Measurements from ENCODE around the gene MAML2. TPM values are rescaled to one million over a fixed set of nuclear protein-coding genes. Genes with fewer than 3 reads are reported as not detected.

MAML2 gene
- polyA plus RNA-seq, 1 of the 3 experiments (the other 2 are of a cell fraction) = 20.1 TPM

GRCh38 chr11:95975343-95975742, 367.7 kb downstream of the MAML2 start:
- CTCF ChIA-PET = no interaction called here

GRCh38 chr11:95972060-95972459, 370.9 kb downstream of the MAML2 start:
- Histone ChIP-seq H3K4me1 (ENCODE audit: control insufficient read depth in 1 of 2, insufficient read depth in 2 of 2, low read depth in 1 of 2, low read length in 1 of 2) (no peaks in the 10 kb centered on the region), H3K4me2 (no peak overlapping the region), H2AFZ (ENCODE audit: low read depth) (no peak overlapping the region), H3K9ac (no peak overlapping the region), H3K27me3 (ENCODE audit: insufficient read depth) (no peaks in the 10 kb centered on the region), H3K27ac (ENCODE audit: low read depth in 2 of 2, low read length in 1 of 2) (no peak overlapping the region), H3K79me2 (ENCODE audit: insufficient read depth) (no peaks in the 10 kb centered on the region), H3F3A (replicated peaks; ENCODE audit: insufficient read depth) (peaks cover 12% of the 10 kb centered on the region), H4K20me1 (ENCODE audit: insufficient read depth) (no peaks in the 10 kb centered on the region), H3K36me3 (replicated peaks in 1 of 2; ENCODE audit: control insufficient read depth in 1 of 2, insufficient read depth in 2 of 2, low read length in 1 of 2) (peaks cover 0 to 12% of the 10 kb centered on the region in 2 experiments), H3K4me3 (ENCODE audit: low read depth in 2 of 2, low read length in 1 of 2) (no peak overlapping the region), H3K9me3 (no peaks in the 10 kb centered on the region), H3K9me2 (no peaks in the 10 kb centered on the region)
- CTCF ChIA-PET = no interaction called here
- 100% methylated on average over 2 of the region's 2 CpGs for WGBS (ENCODE audit: low lambda C conversion rate)
- no peak for DNase-seq
- POLR2A ChIA-PET = no interaction called here
- TF ChIP-seq, protein P1, sequence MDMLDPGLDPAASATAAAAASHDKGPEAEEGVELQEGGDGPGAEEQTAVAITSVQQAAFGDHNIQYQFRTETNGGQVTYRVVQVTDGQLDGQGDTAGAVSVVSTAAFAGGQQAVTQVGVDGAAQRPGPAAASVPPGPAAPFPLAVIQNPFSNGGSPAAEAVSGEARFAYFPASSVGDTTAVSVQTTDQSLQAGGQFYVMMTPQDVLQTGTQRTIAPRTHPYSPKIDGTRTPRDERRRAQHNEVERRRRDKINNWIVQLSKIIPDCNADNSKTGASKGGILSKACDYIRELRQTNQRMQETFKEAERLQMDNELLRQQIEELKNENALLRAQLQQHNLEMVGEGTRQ (IDR thresholded peaks at IDR 0.05; ENCODE audit: borderline replicate concordance, low read depth, low read length) = no peak
- TF ChIP-seq REST (IDR thresholded peaks at IDR 0.05; ENCODE audit: low read depth, low read length) = no peak
- TF ChIP-seq TCF12 (IDR thresholded peaks at IDR 0.05) = no peak
- TF ChIP-seq USF1 (IDR thresholded peaks at IDR 0.05; ENCODE audit: borderline replicate concordance, low read depth) = no peak
- no peak for TF ChIP-seq RAD21 (IDR thresholded peaks at IDR 0.05; ENCODE audit: low read length)
- TF ChIP-seq ELF1 (IDR thresholded peaks at IDR 0.05) = no peak
- TF ChIP-seq, protein P2, sequence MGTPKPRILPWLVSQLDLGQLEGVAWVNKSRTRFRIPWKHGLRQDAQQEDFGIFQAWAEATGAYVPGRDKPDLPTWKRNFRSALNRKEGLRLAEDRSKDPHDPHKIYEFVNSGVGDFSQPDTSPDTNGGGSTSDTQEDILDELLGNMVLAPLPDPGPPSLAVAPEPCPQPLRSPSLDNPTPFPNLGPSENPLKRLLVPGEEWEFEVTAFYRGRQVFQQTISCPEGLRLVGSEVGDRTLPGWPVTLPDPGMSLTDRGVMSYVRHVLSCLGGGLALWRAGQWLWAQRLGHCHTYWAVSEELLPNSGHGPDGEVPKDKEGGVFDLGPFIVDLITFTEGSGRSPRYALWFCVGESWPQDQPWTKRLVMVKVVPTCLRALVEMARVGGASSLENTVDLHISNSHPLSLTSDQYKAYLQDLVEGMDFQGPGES (IDR thresholded peaks at IDR 0.05; ENCODE audit: low read depth, low read length) = no peak
- no peak for TF ChIP-seq FOXJ3 (CRISPR knock-in tag; IDR thresholded peaks at IDR 0.05)

More at GRCh38 chr11:95975343-95975742, 367.7 kb downstream of the MAML2 start:
- Histone ChIP-seq H3K27ac (ENCODE audit: low read depth in 2 of 2, low read length in 1 of 2) (no peak overlapping the region), H2AFZ (ENCODE audit: low read depth) (no peak overlapping the region), H3K4me2 (no peak overlapping the region), H3F3A (replicated peaks; ENCODE audit: insufficient read depth) (peaks cover 4% of the 10 kb centered on the region), H3K9me3 (no peaks in the 10 kb centered on the region), H3K4me3 (ENCODE audit: low read depth in 2 of 2, low read length in 1 of 2) (no peak overlapping the region), H3K36me3 (replicated peaks in 1 of 2; ENCODE audit: control insufficient read depth in 1 of 2, insufficient read depth in 2 of 2, low read length in 1 of 2) (peaks cover 30 to 38% of the 10 kb centered on the region in 2 experiments), H4K20me1 (ENCODE audit: insufficient read depth) (no peaks in the 10 kb centered on the region), H3K27me3 (ENCODE audit: insufficient read depth) (no peaks in the 10 kb centered on the region), H3K9me2 (no peaks in the 10 kb centered on the region), H3K79me2 (ENCODE audit: insufficient read depth) (no peaks in the 10 kb centered on the region), H3K9ac (no peak overlapping the region), H3K4me1 (ENCODE audit: control insufficient read depth in 1 of 2, insufficient read depth in 2 of 2, low read depth in 1 of 2, low read length in 1 of 2) (no peaks in the 10 kb centered on the region)
- no peak for TF ChIP-seq YY1 (IDR thresholded peaks at IDR 0.05; ENCODE audit: low read depth)
- no peak for TF ChIP-seq NRF1 (IDR thresholded peaks at IDR 0.05; ENCODE audit: low read depth, low read length)
- TF ChIP-seq MAX (IDR thresholded peaks at IDR 0.05; ENCODE audit: low read depth) = no peak
- TF ChIP-seq EZH2phosphoT487 (IDR thresholded peaks at IDR 0.05; ENCODE audit: borderline replicate concordance, low read depth) = no peak
- TF ChIP-seq FOXM1 (IDR thresholded peaks at IDR 0.05; ENCODE audit: low read depth) = no peak
- no peak for TF ChIP-seq RXRA (IDR thresholded peaks at IDR 0.05; ENCODE audit: borderline replicate concordance, low read depth)
- no peak for TF ChIP-seq SIN3A (IDR thresholded peaks at IDR 0.05; ENCODE audit: borderline replicate concordance, low read depth, low read length)
- TF ChIP-seq, protein P2 (IDR thresholded peaks at IDR 0.05; ENCODE audit: low read depth, low read length) = no peak
- TF ChIP-seq, protein P3, sequence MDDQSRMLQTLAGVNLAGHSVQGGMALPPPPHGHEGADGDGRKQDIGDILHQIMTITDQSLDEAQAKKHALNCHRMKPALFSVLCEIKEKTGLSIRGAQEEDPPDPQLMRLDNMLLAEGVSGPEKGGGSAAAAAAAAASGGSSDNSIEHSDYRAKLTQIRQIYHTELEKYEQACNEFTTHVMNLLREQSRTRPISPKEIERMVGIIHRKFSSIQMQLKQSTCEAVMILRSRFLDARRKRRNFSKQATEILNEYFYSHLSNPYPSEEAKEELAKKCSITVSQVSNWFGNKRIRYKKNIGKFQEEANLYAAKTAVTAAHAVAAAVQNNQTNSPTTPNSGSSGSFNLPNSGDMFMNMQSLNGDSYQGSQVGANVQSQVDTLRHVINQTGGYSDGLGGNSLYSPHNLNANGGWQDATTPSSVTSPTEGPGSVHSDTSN (IDR thresholded peaks at IDR 0.05) = no peak
- no peak for TF ChIP-seq RAD21 (IDR thresholded peaks at IDR 0.05; ENCODE audit: low read length)
- TF ChIP-seq RCOR1 (IDR thresholded peaks at IDR 0.05; ENCODE audit: low read length) = no peak
- TF ChIP-seq CHD2 (IDR thresholded peaks at IDR 0.05; ENCODE audit: low read length, partially characterized antibody) = no peak
- no peak for TF ChIP-seq POLR2AphosphoS5 (IDR thresholded peaks at IDR 0.05; ENCODE audit: low read depth, low read length)
- TF ChIP-seq TAF1 (IDR thresholded peaks at IDR 0.05; ENCODE audit: borderline replicate concordance, low read depth, low read length) = no peak
- no peak for TF ChIP-seq MEF2A (IDR thresholded peaks at IDR 0.05; ENCODE audit: borderline replicate concordance, low read depth)
- no peak for DNase-seq
- POLR2A ChIA-PET = no interaction called here
- WGBS (ENCODE audit: low lambda C conversion rate) = 82% methylated on average over 5 of the region's 5 CpGs

All from SK-N-SH (cell line).